Smooth muscle cell (in vitro differentiated cells): ENCODE measurements around the gene CABCOCO1. TPM values are rescaled to one million over a fixed set of nuclear protein-coding genes. Genes with fewer than 3 reads are reported as not detected.

Experiments used
- DNase-seq: peaks from one replicate; lab custom pipeline; 2025; ENCODE audit not compliant: unreplicated experiment; lab: John Stamatoyannopoulos, UW
- H2AFZ ChIP-seq: fragments of 200-600 bp; sonication (generic); 2 replicates; pipeline ENCODE4 v1.6.0; 2016; ENCODE audit warnings: antibody characterized with exemption, low read depth, mild to moderate bottlenecking
- H3F3A ChIP-seq: fragments of 200-600 bp; sonication (generic); 2 replicates; pipeline ENCODE4 v1.6.0; 2017; ENCODE audit warnings: antibody characterized with exemption, low read depth
- H3K27ac ChIP-seq: fragments of 200-600 bp; sonication (generic); 2 replicates; pipeline ENCODE4 v1.5.1; 2016; ENCODE audit warnings: low read depth, mild to moderate bottlenecking
- H3K27me3 ChIP-seq: fragments of 200-600 bp; sonication (generic); 2 replicates; pipeline ENCODE4 v1.6.1; 2016; ENCODE audit warnings: low read depth, mild to moderate bottlenecking
- H3K36me3 ChIP-seq: fragments of 200-600 bp; sonication (generic); 2 replicates; pipeline ENCODE4 v1.5.1; 2016; ENCODE audit warnings: low read depth
- H3K4me1 ChIP-seq: fragments of 200-600 bp; sonication (generic); 2 replicates; pipeline ENCODE4 v1.5.1; 2016; ENCODE audit warnings: low read depth
- H3K4me2 ChIP-seq: fragments of 200-600 bp; sonication (generic); 2 replicates; pipeline ENCODE4 v1.6.0; 2016; ENCODE audit warnings: mild to moderate bottlenecking
- H3K4me3 ChIP-seq: fragments of 200-600 bp; sonication (generic); 2 replicates; pipeline ENCODE4 v1.5.1; 2016; ENCODE audit warnings: mild to moderate bottlenecking
- H3K79me2 ChIP-seq: fragments of 200-600 bp; sonication (generic); 2 replicates; pipeline ENCODE4 v1.6.0; 2016; ENCODE audit warnings: low read depth, mild to moderate bottlenecking
- H3K9ac ChIP-seq: fragments of 200-600 bp; sonication (generic); 2 replicates; pipeline ENCODE4 v1.6.0; 2016; ENCODE audit warnings: low read depth
- H3K9me3 ChIP-seq: fragments of 200-600 bp; sonication (generic); replicated peaks from 2 replicates; pipeline ENCODE4 v1.5.1; 2016; ENCODE audit warnings: low read depth
- H4K20me1 ChIP-seq: fragments of 200-600 bp; sonication (generic); 2 replicates; pipeline ENCODE4 v1.6.0; 2016; ENCODE audit warnings: low read depth
- WGBS: methylation state at CpG from one replicate; pipeline ENCODE4 v1.1.7; 2016; ENCODE audit warnings: low lambda C conversion rate; 5-methylcytosine and 5-hydroxymethylcytosine counted together
- polyA plus RNA-seq: library from polyadenylated mRNA; unstranded; fragments of >200 nt; fragmentation: Nextera tagmentation; extraction: Ambion mirVana; gene quantifications from 2 replicates; pipeline ENCODE4 v1.2.1, GENCODE V29; 2016
- total RNA-seq: library from RNA; depleted of rRNA; stranded (reverse); fragments of >200 nt; gene quantifications from 2 replicates; pipeline ENCODE4 v1.2.3, GENCODE V29; 2014
- TF ChIP-seq, protein P1 (sequence below): fragments of 200-600 bp; sonication (generic); IDR thresholded peaks from 2 replicates; pipeline ENCODE4 v1.5.1; 2017; ENCODE audit warnings: borderline replicate concordance, mild to moderate bottlenecking, antibody characterized with exemption; ENCODE audit not compliant: insufficient read depth, poor library complexity, severe bottlenecking

Gene CABCOCO1
- total and polyA plus RNA-seq, 2 experiments from 2014 or later = 1.2 TPM; not detected in 1

DNA sequence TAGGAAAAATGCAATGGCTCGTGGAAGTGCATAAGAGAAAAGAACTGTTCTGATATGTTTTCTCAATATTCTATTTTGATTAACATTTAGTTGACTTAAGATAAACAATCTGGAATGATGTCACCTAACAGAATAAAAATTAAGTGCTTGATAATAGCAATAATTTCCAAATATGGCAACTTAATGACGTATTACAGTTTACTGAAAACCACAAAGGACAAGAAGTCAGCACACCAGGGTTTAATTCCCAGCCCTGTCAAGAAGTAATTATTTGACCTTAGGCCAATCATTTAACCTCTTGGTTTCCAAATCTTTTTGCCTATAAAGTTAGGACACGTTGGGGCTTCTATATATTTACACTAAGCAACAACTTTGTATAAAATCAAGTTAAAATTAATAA, 95.7 kb downstream of the CABCOCO1 start:
- Histone ChIP-seq H3K36me3 (no peaks in the 10 kb centered on the region), H4K20me1 (no peaks in the 10 kb centered on the region), H3F3A (no peaks in the 10 kb centered on the region), H2AFZ (no peak overlapping the region), H3K79me2 (no peaks in the 10 kb centered on the region), H3K4me2 (no peak overlapping the region), H3K9ac (no peak overlapping the region), H3K27ac (peak overlapping the region; percentile 17), H3K27me3 (no peaks in the 10 kb centered on the region), H3K4me1 (peaks cover 8% of the 10 kb centered on the region), H3K9me3 (no peaks in the 10 kb centered on the region), H3K4me3 (no peak overlapping the region)
- TF ChIP-seq, protein P1, sequence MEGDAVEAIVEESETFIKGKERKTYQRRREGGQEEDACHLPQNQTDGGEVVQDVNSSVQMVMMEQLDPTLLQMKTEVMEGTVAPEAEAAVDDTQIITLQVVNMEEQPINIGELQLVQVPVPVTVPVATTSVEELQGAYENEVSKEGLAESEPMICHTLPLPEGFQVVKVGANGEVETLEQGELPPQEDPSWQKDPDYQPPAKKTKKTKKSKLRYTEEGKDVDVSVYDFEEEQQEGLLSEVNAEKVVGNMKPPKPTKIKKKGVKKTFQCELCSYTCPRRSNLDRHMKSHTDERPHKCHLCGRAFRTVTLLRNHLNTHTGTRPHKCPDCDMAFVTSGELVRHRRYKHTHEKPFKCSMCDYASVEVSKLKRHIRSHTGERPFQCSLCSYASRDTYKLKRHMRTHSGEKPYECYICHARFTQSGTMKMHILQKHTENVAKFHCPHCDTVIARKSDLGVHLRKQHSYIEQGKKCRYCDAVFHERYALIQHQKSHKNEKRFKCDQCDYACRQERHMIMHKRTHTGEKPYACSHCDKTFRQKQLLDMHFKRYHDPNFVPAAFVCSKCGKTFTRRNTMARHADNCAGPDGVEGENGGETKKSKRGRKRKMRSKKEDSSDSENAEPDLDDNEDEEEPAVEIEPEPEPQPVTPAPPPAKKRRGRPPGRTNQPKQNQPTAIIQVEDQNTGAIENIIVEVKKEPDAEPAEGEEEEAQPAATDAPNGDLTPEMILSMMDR = no peak
- 59% methylated on average over 3 of the region's 3 CpGs for WGBS
- DNase-seq = no peak

GRCh38 chr10:61759751-61760150, 97.0 kb downstream of the CABCOCO1 start:
- no peak overlapping the region for H3K27ac ChIP-seq
- TF ChIP-seq, protein P1 = no peak
- H3K9ac ChIP-seq = no peak overlapping the region
- DNase-seq = no peak
- H3K27me3 ChIP-seq = no peaks in the 10 kb centered on the region
- no peak overlapping the region for H2AFZ ChIP-seq
- no peaks in the 10 kb centered on the region for H4K20me1 ChIP-seq
- H3K4me1 ChIP-seq = peaks cover 8% of the 10 kb centered on the region
- no peak overlapping the region for H3K4me2 ChIP-seq
- H3F3A ChIP-seq = no peaks in the 10 kb centered on the region
- 95% methylated on average over 4 of the region's 4 CpGs for WGBS
- H3K79me2 ChIP-seq = no peaks in the 10 kb centered on the region
- H3K9me3 ChIP-seq = no peaks in the 10 kb centered on the region
- H3K4me3 ChIP-seq = no peak overlapping the region
- no peaks in the 10 kb centered on the region for H3K36me3 ChIP-seq

DNA sequence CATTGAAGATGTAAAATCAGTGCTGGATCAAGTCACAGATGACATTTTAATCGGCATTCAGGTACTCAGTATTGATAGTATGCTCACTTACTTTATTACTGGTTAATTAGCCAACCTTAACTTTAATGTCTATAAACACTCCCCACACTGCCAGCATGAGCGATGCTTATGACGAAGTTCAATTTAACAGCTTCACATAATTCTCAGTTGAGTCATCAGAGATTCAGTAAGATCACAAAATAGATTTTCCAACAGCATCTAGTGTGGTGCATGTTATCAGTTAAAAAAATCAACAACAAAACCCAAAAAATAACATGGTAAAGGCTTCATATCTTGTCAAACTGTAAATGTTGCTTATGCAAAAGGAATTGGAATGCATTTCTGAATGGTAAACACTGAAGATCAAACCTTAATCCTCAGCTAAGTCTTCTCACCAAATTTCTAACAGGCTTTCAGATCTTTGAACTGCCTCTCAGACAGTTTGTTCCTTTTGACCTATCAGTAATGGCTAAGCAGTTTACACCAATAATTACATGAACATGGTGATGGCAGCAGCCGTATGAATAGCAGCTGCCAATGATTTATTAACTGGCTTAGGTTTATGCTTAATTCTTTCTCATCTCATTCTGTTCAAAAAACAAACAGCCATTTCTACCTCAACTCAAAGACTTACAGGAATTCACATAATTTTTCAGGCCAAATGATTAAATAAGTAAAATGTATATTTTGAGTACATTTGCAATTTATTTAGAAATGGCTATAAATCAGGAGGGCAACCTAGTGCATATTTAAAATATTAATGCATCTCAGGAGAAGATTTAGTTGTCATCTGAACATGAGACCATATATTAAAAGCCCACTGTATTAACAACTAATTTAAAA, 98.5 kb downstream of the CABCOCO1 start:
- Histone ChIP-seq H4K20me1 (no peaks in the 10 kb centered on the region), H3K79me2 (no peaks in the 10 kb centered on the region), H2AFZ (peak overlapping the region; percentile 22), H3K27ac (peak overlapping the region; percentile 66), H3K9me3 (no peaks in the 10 kb centered on the region), H3F3A (no peaks in the 10 kb centered on the region), H3K4me3 (no peak overlapping the region), H3K36me3 (no peaks in the 10 kb centered on the region), H3K4me1 (no peaks in the 10 kb centered on the region), H3K27me3 (no peaks in the 10 kb centered on the region), H3K4me2 (peak overlapping the region; percentile 34), H3K9ac (no peak overlapping the region)
- TF ChIP-seq, protein P1 = no peak
- WGBS = 27% methylated on average over 4 of the region's 4 CpGs
- no peak for DNase-seq

GRCh38 chr10:61761825-61762217, 99.1 kb downstream of the CABCOCO1 start:
- Histone ChIP-seq H3F3A (no peaks in the 10 kb centered on the region), H3K79me2 (no peaks in the 10 kb centered on the region), H3K4me1 (no peaks in the 10 kb centered on the region), H3K27me3 (no peaks in the 10 kb centered on the region), H3K36me3 (no peaks in the 10 kb centered on the region), H3K27ac (peak overlapping the region; percentile 66), H3K4me2 (peak overlapping the region; percentile 34), H3K4me3 (no peak overlapping the region), H2AFZ (peak overlapping the region; percentile 22), H3K9me3 (no peaks in the 10 kb centered on the region), H4K20me1 (no peaks in the 10 kb centered on the region), H3K9ac (no peak overlapping the region)
- DNase-seq = no peak
- TF ChIP-seq, protein P1 = no peak
- WGBS = 65% methylated on average over 3 of the region's 3 CpGs
